22Rv1 (cell line): ENCODE data around the gene SLC49A3.

Experiments
- CTCF ChIP-seq: fragments of 450-650 bp; IDR thresholded peaks from 2 replicates; pipeline ENCODE4 v1.5.1; 2017; ENCODE audit warnings: mild to moderate bottlenecking
- ZFX ChIP-seq: fragments of 450-650 bp; IDR thresholded peaks from 2 replicates; pipeline ENCODE4 v1.6.1; 2017; ENCODE audit warnings: antibody characterized with exemption, borderline replicate concordance

- TF ChIP-seq CTCF = no peak
- TF ChIP-seq ZFX = no peak
Measured at GRCh38 chr4:653080-653821, 35.7 kb downstream of the SLC49A3 start.
